SW480 (cell line): ENCODE data around the gene FHIP1B.

Experiments
- DNase-seq: peaks from one replicate; pipeline ENCODE4 v3.0.0-alpha.2; 2016; ENCODE audit warnings: low spot score

FHIP1B gene

GRCh38 chr11:6199174-6199810, 35.1 kb downstream of the FHIP1B start, which contains the start of gene OR52W1:
TSS of gene OR52W1 (plus strand) at chr11:6199224. CDS start at chr11:6199224, 0 bp downstream.
- DNase-seq = no peak

- no peak for DNase-seq
Measured at GRCh38 chr11:6197466-6198200, 36.8 kb downstream of the FHIP1B start.

DNA sequence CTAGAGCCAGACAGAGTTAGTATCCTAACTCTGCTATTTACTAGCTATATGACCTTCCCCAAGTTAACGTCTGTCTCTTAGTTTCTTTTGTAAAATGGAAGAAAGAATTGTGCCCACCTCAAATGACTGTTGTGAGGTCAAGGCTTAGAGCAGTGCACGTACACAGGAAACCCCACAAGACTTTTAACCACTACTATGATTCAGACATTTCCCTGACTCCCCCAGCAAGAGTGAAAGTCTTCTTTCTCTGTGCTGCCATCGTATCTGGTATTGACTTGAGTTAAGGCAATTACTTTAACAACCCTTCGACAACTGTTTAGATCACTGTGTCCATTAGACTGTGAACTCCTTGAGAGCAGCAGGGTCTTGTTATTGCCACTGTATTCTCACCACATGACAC, 38.0 kb downstream of the FHIP1B start:
- DNase-seq = no peak

- no peak for DNase-seq
Measured at GRCh38 chr11:6194065-6194581, 40.3 kb downstream of the FHIP1B start.

- no peak for DNase-seq
Measured at GRCh38 chr11:6191742-6192141, 42.7 kb downstream of the FHIP1B start.

DNA sequence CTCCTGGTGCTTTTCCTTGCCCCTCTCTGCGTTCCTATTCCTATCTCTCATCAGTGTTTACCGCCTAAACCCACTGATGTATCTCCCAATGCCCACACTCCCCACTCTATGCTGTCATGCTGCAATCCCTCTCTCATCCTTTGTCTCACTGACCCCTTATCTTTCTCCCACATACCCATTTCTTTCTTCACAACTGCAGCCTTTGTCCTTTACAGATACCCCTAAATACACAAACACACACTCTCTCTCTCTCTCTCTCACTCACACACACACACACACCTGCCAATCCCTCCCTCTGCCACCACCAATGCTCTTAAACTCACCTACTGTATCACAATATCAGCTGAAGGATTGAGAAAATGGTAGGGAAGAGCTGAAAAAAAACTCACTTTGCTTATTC, 59.0 kb downstream of the FHIP1B start:
- no peak for DNase-seq

GRCh38 chr11:6170226-6170625, 64.2 kb downstream of the FHIP1B start, which contains the start of gene OR52B2:
TSS of gene OR52B2 (minus strand) at chr11:6170326. CDS start at chr11:6170326, 0 bp downstream.
- DNase-seq = no peak
